ENCODE results near the gene IFI44.

- TF ChIP-seq CTCF (IDR thresholded peaks at IDR 0.05) = no peak
- TF ChIP-seq EP300 (IDR thresholded peaks at IDR 0.05) = no peak
Measured at GRCh38 chr1:78667939-78668338, 18.3 kb downstream of the IFI44 start.

Measured in esophagus muscularis mucosa (tissue), 3 donors.